ENCODE data around the gene SH3PXD2B.
A peak's percentile ranks its signal among the peaks of the same experiment; 100 is the strongest.
"Not testable (repeated sequence)": the region's sequence is repeated elsewhere in the genome, so short reads cannot be mapped to it uniquely, and the experiment has no call there.

The SH3PXD2B gene

GRCh38 chr5:172485511-172486202 is 31.3 kb upstream of the SH3PXD2B start:
- no peak overlapping the region for H3K27ac ChIP-seq
- TF ChIP-seq CTCF (IDR thresholded peaks at IDR 0.05) (no peak), ZFX (IDR thresholded peaks at IDR 0.05; ENCODE audit: borderline replicate concordance) (no peak)

GRCh38 chr5:172484664-172485063 is 30.3 kb upstream of the SH3PXD2B start:
- TF ChIP-seq CTCF (IDR thresholded peaks at IDR 0.05) (no peak), ZFX (IDR thresholded peaks at IDR 0.05; ENCODE audit: borderline replicate concordance) (no peak)
- no peak overlapping the region for H3K27ac ChIP-seq

- H3K27ac ChIP-seq = no peak overlapping the region
- no peak for TF ChIP-seq CTCF (IDR thresholded peaks at IDR 0.05)
- TF ChIP-seq ZFX (IDR thresholded peaks at IDR 0.05; ENCODE audit: borderline replicate concordance) = no peak
These were observed 28.1 kb upstream of the SH3PXD2B start for GRCh38 chr5:172482156-172483020.

GRCh38 chr5:172481011-172481800 is 26.9 kb upstream of the SH3PXD2B start:
- TF ChIP-seq CTCF (IDR thresholded peaks at IDR 0.05) (no peak), ZFX (IDR thresholded peaks at IDR 0.05; ENCODE audit: borderline replicate concordance) (no peak)
- no peak overlapping the region for H3K27ac ChIP-seq

GRCh38 chr5:172479784-172480115 is 25.4 kb upstream of the SH3PXD2B start:
- H3K27ac ChIP-seq = no peak overlapping the region
- no peak for TF ChIP-seq ZFX (IDR thresholded peaks at IDR 0.05; ENCODE audit: borderline replicate concordance)
- no peak for TF ChIP-seq CTCF (IDR thresholded peaks at IDR 0.05)

GRCh38 chr5:172479034-172479783 is 24.9 kb upstream of the SH3PXD2B start:
- no peak overlapping the region for H3K27ac ChIP-seq
- TF ChIP-seq ZFX (IDR thresholded peaks at IDR 0.05; ENCODE audit: borderline replicate concordance) (no peak), CTCF (IDR thresholded peaks at IDR 0.05) (peak; percentile 87)

- H3K27ac ChIP-seq = not testable (repeated sequence)
These were observed 24.3 kb upstream of the SH3PXD2B start for GRCh38 chr5:172478695-172479033.

Measured in 22Rv1 (cell line).